ENCODE data around the gene TSKU. TPM values are rescaled to one million over a fixed set of nuclear protein-coding genes. Genes with fewer than 3 reads are reported as not detected.

The TSKU gene
- total and polyA plus RNA-seq, 9 of the 15 experiments (the other 6 are each of a cell fraction or from before 2014, with no cell fraction given), result 0.60 to 11.9 (median 8.4) TPM

GRCh38 chr11:76745561-76746207, 37.5 kb upstream of the TSKU start (continued):
- TF ChIP-seq, protein P1, sequence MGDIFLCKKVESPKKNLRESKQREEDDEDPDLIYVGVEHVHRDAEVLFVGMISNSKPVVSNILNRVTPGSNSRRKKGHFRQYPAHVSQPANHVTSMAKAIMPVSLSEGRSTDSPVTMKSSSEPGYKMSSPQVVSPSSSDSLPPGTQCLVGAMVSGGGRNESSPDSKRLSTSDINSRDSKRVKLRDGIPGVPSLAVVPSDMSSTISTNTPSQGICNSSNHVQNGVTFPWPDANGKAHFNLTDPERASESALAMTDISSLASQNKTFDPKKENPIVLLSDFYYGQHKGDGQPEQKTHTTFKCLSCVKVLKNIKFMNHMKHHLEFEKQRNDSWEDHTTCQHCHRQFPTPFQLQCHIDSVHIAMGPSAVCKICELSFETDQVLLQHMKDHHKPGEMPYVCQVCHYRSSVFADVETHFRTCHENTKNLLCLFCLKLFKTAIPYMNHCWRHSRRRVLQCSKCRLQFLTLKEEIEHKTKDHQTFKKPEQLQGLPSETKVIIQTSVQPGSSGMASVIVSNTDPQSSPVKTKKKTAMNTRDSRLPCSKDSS (IDR thresholded peaks at IDR 0.05; ENCODE audit: low read depth, partially characterized antibody), result no peak
- TF ChIP-seq SUPT5H (IDR thresholded peaks at IDR 0.05) (peak; percentile 61; the same call in 1 of the 2 replicates), THRA (IDR thresholded peaks at IDR 0.05) (no peak), CREBBP (IDR thresholded peaks at IDR 0.05; ENCODE audit: low read depth, low read length) (no peak), CHD4 (IDR thresholded peaks at IDR 0.05; ENCODE audit: insufficient read depth, insufficient replicate concordance, low read depth, low read length, poor library complexity, severe bottlenecking) (peak; percentile 7), OTX1 (CRISPR knock-in tag; IDR thresholded peaks at IDR 0.05) (peak; percentile 72), ZNF780A (CRISPR knock-in tag; IDR thresholded peaks at IDR 0.05) (no peak), FOXO4 (CRISPR knock-in tag; IDR thresholded peaks at IDR 0.05) (no peak), ZNF165 (CRISPR knock-in tag; IDR thresholded peaks at IDR 0.05; ENCODE audit: borderline replicate concordance) (no peak), TARDBP (IDR thresholded peaks at IDR 0.05) (no peak), ZNF253 (CRISPR knock-in tag; conservative IDR thresholded peaks at IDR 0.05) (no peak), ELF4 (CRISPR knock-in tag; IDR thresholded peaks at IDR 0.05) (no peak), HNRNPLL (IDR thresholded peaks at IDR 0.05; ENCODE audit: low read depth, low read length, poor library complexity, severe bottlenecking) (no peak), GTF2B (IDR thresholded peaks at IDR 0.05; ENCODE audit: extremely low read depth, insufficient read length) (no peak), MAZ (CRISPR knock-in tag; conservative IDR thresholded peaks at IDR 0.05 in 1 of 2, IDR thresholded peaks at IDR 0.05 in 1 of 2) (peak; percentile 59 to 75; a peak in 1 of 4 replicates)

All from K562 (cell line).